H1 (cell line): ENCODE data around the gene PCF11. TPM values are rescaled to one million over a fixed set of nuclear protein-coding genes. Genes with fewer than 3 reads are reported as not detected.
A peak's percentile ranks its signal among the peaks of the same experiment; 100 is the strongest.

Experiments
- CTCF ChIA-PET: fragments of 300-600 bp; sonication (Branson Sonifier 250); formaldehyde crosslinking; loops from one replicate; lab custom pipeline; 2021; ENCODE audit not compliant: partially characterized antibody; lab: Charles Lee
- POLR2A ChIA-PET: fragments of 300-600 bp; sonication (Branson Sonifier 250); formaldehyde crosslinking; loops from one replicate; lab custom pipeline; 2021; ENCODE audit warnings: inconsistent platforms; ENCODE audit not compliant: partially characterized antibody; lab: Charles Lee
- DNase-seq, 2 experiments: peaks; one replicate each; pipeline versions ENCODE4 v3.0.0 to v3.0.0-alpha.2; 2010 to 2022; ENCODE audit warnings: low spot score in 2 of 2, low read depth in 1 of 2, mixed read lengths in 1 of 2
- FAIRE-seq: peaks from 2 replicates; lab custom pipeline; 2011; peaks lifted over from hg19 to GRCh38; lab: Jason Lieb, UNC
- H2AFZ ChIP-seq: 2 replicates; pipeline ENCODE4 v1.8.1; 2012; ENCODE audit warnings: low read length, inconsistent platforms
- H2AK5ac ChIP-seq: 2 replicates; pipeline ENCODE4 v1.6.1; 2013; ENCODE audit warnings: low read depth, low read length
- H2BK120ac ChIP-seq: replicated peaks from 2 replicates; pipeline ENCODE3; 2013; ENCODE audit warnings: low read depth, low read length, inconsistent platforms
- H2BK12ac ChIP-seq: 2 replicates; pipeline ENCODE4 v1.6.1; 2013; ENCODE audit warnings: low read depth, low read length
- H2BK15ac ChIP-seq: 2 replicates; pipeline ENCODE4 v1.6.1; 2013; ENCODE audit warnings: low read length
- H2BK20ac ChIP-seq: 2 replicates; pipeline ENCODE4 v1.6.1; 2013; ENCODE audit warnings: low read length
- H2BK5ac ChIP-seq: 2 replicates; pipeline ENCODE4 v1.6.1; 2013; ENCODE audit warnings: low read depth, low read length
- H3K14ac ChIP-seq: 2 replicates; pipeline ENCODE4 v1.6.1; 2013; ENCODE audit warnings: inconsistent platforms; ENCODE audit not compliant: insufficient read length
- H3K18ac ChIP-seq: 2 replicates; pipeline ENCODE4 v1.6.1; 2013; ENCODE audit warnings: low read length; ENCODE audit errors: extremely low read depth
- H3K23ac ChIP-seq: 2 replicates; pipeline ENCODE4 v1.6.1; 2013; ENCODE audit warnings: inconsistent platforms; ENCODE audit not compliant: insufficient read length
- H3K23me2 ChIP-seq: 2 replicates; pipeline ENCODE4 v1.6.1; 2013; ENCODE audit warnings: low read depth, low read length
- H3K27ac ChIP-seq: 2 replicates; pipeline ENCODE4 v1.6.1; 2011; ENCODE audit warnings: low read depth, low read length, inconsistent platforms
- H3K27me3 ChIP-seq, 4 experiments: replicated peaks in 1 of 4; 1 replicate in 1 of 4; 2 replicates in 3 of 4; pipeline versions ENCODE4 v1.6.1 to v1.8.1; 2011 to 2013; ENCODE audit warnings: low read length in 3 of 4, mild to moderate bottlenecking in 3 of 4, inconsistent platforms in 2 of 4, mixed read lengths in 2 of 4, moderate library complexity in 1 of 4; ENCODE audit not compliant: control insufficient read depth in 3 of 4, insufficient read depth in 3 of 4; ENCODE audit errors: extremely low read depth in 1 of 4
- H3K36me3 ChIP-seq, 4 experiments: 2 replicates each; pipeline versions ENCODE4 v1.6.1 to v1.8.1; 2011 to 2013; ENCODE audit warnings: mild to moderate bottlenecking in 4 of 4, low read length in 3 of 4, moderate library complexity in 2 of 4, control low read depth in 1 of 4, inconsistent platforms in 1 of 4; ENCODE audit not compliant: insufficient read depth in 4 of 4, control insufficient read depth in 2 of 4
- H3K4ac ChIP-seq: replicated peaks from 2 replicates; pipeline ENCODE3; 2013; ENCODE audit warnings: low read length, low read depth, mixed read lengths, inconsistent platforms; ENCODE audit not compliant: insufficient read length
- H3K4me1 ChIP-seq, 4 experiments: replicated peaks in 1 of 4; 1 replicate in 1 of 4; 2 replicates in 3 of 4; pipeline versions ENCODE4 v1.6.1 to v1.8.1; 2011 to 2013; ENCODE audit warnings: low read length in 3 of 4, inconsistent platforms in 2 of 4, mixed read lengths in 1 of 4; ENCODE audit not compliant: insufficient read depth in 4 of 4, control insufficient read depth in 3 of 4
- H3K4me2 ChIP-seq, 2 experiments: 2 replicates each; pipeline versions ENCODE4 v1.6.1 to v1.8.1; 2011 to 2013; ENCODE audit warnings: low read depth in 2 of 2, low read length in 2 of 2, control low read depth in 1 of 2, inconsistent platforms in 1 of 2, mild to moderate bottlenecking in 1 of 2; ENCODE audit not compliant: insufficient read depth in 1 of 2
- H3K4me3 ChIP-seq, 4 experiments: fragments of 200-600, 300-600 bp in 1 of 4; sonication (generic), shearing (Covaris generic), sonication (Bioruptor Twin) in 1 of 4; 2 replicates each; pipeline versions ENCODE4 v1.5.1 to v1.8.1; 2011 to 2016; ENCODE audit warnings: low read length in 4 of 4, low read depth in 3 of 4, control low read depth in 2 of 4, inconsistent platforms in 2 of 4, mild to moderate bottlenecking in 2 of 4, mixed read lengths in 1 of 4, moderate library complexity in 1 of 4; ENCODE audit not compliant: insufficient read depth in 2 of 4; ENCODE audit errors: extremely low read depth in 1 of 4
- H3K56ac ChIP-seq: replicated peaks from 2 replicates; pipeline ENCODE3; 2013; ENCODE audit warnings: low read depth, mild to moderate bottlenecking, mixed read lengths, low read length, inconsistent platforms; ENCODE audit not compliant: insufficient read length
- H3K79me1 ChIP-seq: 2 replicates; pipeline ENCODE4 v1.6.1; 2013; ENCODE audit warnings: low read depth, low read length, control low read depth
- H3K79me2 ChIP-seq, 2 experiments: 2 replicates each; pipeline versions ENCODE4 v1.6.1 to v1.8.1; 2012 to 2013; ENCODE audit warnings: low read length in 2 of 2, mild to moderate bottlenecking in 2 of 2, inconsistent platforms in 1 of 2; ENCODE audit not compliant: insufficient read depth in 2 of 2, control insufficient read depth in 1 of 2
- H3K9ac ChIP-seq, 4 experiments: replicated peaks in 1 of 4; 1 replicate in 1 of 4; 2 replicates in 3 of 4; pipeline versions ENCODE4 v1.6.1 to v1.8.1; 2011 to 2013; ENCODE audit warnings: low read depth in 3 of 4, low read length in 3 of 4, control low read depth in 2 of 4, mild to moderate bottlenecking in 2 of 4, moderate library complexity in 2 of 4, inconsistent platforms in 1 of 4; ENCODE audit errors: extremely low read depth in 1 of 4
- H3K9me3 ChIP-seq, 2 experiments: 2 replicates each; pipeline versions ENCODE4 v1.6.1 to v1.8.1; 2012 to 2013; ENCODE audit warnings: mild to moderate bottlenecking in 2 of 2, moderate library complexity in 2 of 2, control low read depth in 1 of 2, inconsistent platforms in 1 of 2, low read depth in 1 of 2, low read length in 1 of 2, mixed read lengths in 1 of 2; ENCODE audit not compliant: insufficient read depth in 2 of 2
- H4K20me1 ChIP-seq, 2 experiments: replicated peaks in 1 of 2; 2 replicates each; pipeline versions ENCODE3 to v1.8.1; 2011 to 2013; ENCODE audit warnings: inconsistent platforms in 2 of 2, low read length in 2 of 2, mild to moderate bottlenecking in 1 of 2; ENCODE audit not compliant: insufficient read depth in 2 of 2, control insufficient read depth in 1 of 2
- H4K5ac ChIP-seq: 2 replicates; pipeline ENCODE4 v1.6.1; 2013; ENCODE audit warnings: low read length, low read depth, mixed read lengths, inconsistent platforms; ENCODE audit not compliant: insufficient read length
- H4K8ac ChIP-seq: 2 replicates; pipeline ENCODE4 v1.8.0; 2013; ENCODE audit warnings: mild to moderate bottlenecking, moderate library complexity, low read length, inconsistent platforms; ENCODE audit not compliant: insufficient read depth; ENCODE audit errors: extremely low read depth
- H4K91ac ChIP-seq: replicated peaks from 2 replicates; pipeline ENCODE3; 2013; ENCODE audit warnings: low read length, mixed read lengths, inconsistent platforms; ENCODE audit not compliant: insufficient read length
- CBX5 ChIP-seq: fragments of 300-800, 300-1000 bp; sonication (generic); IDR thresholded peaks from 2 replicates; pipeline ENCODE4 v1.7.1; 2016; ENCODE audit warnings: antibody characterized with exemption, low read length, low read depth
- JUN ChIP-seq: IDR thresholded peaks from 2 replicates; pipeline ENCODE4 v1.6.1; 2011; ENCODE audit warnings: low read depth, mild to moderate bottlenecking, improper control_type of control experiment, low read length
- KDM4A ChIP-seq: IDR thresholded peaks from one replicate; pipeline ENCODE4 v1.7.1; 2012; ENCODE audit warnings: low read depth, mild to moderate bottlenecking, moderate library complexity, low read length, inconsistent platforms; ENCODE audit not compliant: severe bottlenecking
- POLR2AphosphoS5 ChIP-seq: IDR thresholded peaks from 2 replicates; pipeline ENCODE4 v1.6.1; 2011; ENCODE audit warnings: low read depth, low read length
- RAD21 ChIP-seq, 2 experiments: IDR thresholded peaks in 1 of 2; conservative IDR thresholded peaks in 1 of 2; 2 replicates each; pipeline ENCODE4 v1.6.1; 2011; ENCODE audit warnings: low read depth in 2 of 2, low read length in 2 of 2, improper control_type of control experiment in 1 of 2, inconsistent platforms in 1 of 2, mild to moderate bottlenecking in 1 of 2, moderate library complexity in 1 of 2
- RBBP5 ChIP-seq: IDR thresholded peaks from 2 replicates; pipeline ENCODE4 v1.7.1; 2012; ENCODE audit warnings: low read depth, mild to moderate bottlenecking, inconsistent platforms, low read length, moderate library complexity, borderline replicate concordance
- SIN3A ChIP-seq, 2 experiments: IDR thresholded peaks in 1 of 2; conservative IDR thresholded peaks in 1 of 2; 2 replicates each; pipeline ENCODE4 v1.6.1; 2011 to 2012; ENCODE audit warnings: low read length in 2 of 2, improper control_type of control experiment in 1 of 2, low read depth in 1 of 2, mild to moderate bottlenecking in 1 of 2
- SIRT6 ChIP-seq: IDR thresholded peaks from one replicate; pipeline ENCODE4 v1.7.1; 2012; ENCODE audit warnings: low read length, inconsistent platforms
- SP1 ChIP-seq: IDR thresholded peaks from 2 replicates; pipeline ENCODE4 v1.6.1; 2011; ENCODE audit warnings: low read depth, low read length
- TAF7 ChIP-seq: optimal IDR thresholded peaks from 2 replicates; pipeline ENCODE3; 2011; ENCODE audit warnings: low read depth, mild to moderate bottlenecking, inconsistent platforms, low read length, moderate library complexity, borderline replicate concordance
- TBP ChIP-seq: IDR thresholded peaks from 2 replicates; pipeline ENCODE4 v1.6.1; 2011; ENCODE audit warnings: low read depth, low read length, improper control_type of control experiment
- WGBS, 2 experiments: shearing (Covaris generic) in 1 of 2; methylation state at CpG; one replicate each; pipeline versions ENCODE4 v1.1.6 to v1.1.7; 2013 to 2015; ENCODE audit warnings: low lambda C conversion rate in 2 of 2, mixed read lengths in 2 of 2, inconsistent platforms in 1 of 2, low coverage in 1 of 2, missing lambda C conversion rate in 1 of 2; ENCODE audit not compliant: insufficient replicate concordance in 2 of 2, insufficient coverage in 1 of 2, insufficient read length in 1 of 2; ENCODE audit errors: extremely low coverage in 1 of 2, missing lambda C conversion rate in 1 of 2; 5-methylcytosine and 5-hydroxymethylcytosine counted together
- polyA plus RNA-seq, 7 experiments: library from polyadenylated mRNA; depleted of rRNA in 3 of 7; stranded (reverse) in 5 of 7; unstranded in 2 of 7; fragments of >200 nt in 5 of 7; fragments of 200-250 nt in 2 of 7; gene quantifications; 1 replicate in 5 of 7; 2 replicates in 1 of 7; 4 replicates in 1 of 7; pipeline versions ENCODE4 v1.2.1 to v1.2.3, GENCODE V29; 2011 to 2013; ENCODE audit warnings: missing spikeins in 2 of 7, mixed read lengths in 2 of 7
- total RNA-seq: library from RNA; stranded (reverse); fragmentation: NEBNext Ultra II Directional; extraction: Animal tissue kit (Norgen Biotek cat#: 25700); gene quantifications from 2 replicates; pipeline ENCODE4 v1.2.1, GENCODE V29; 2021

The PCF11 gene
- total and polyA plus RNA-seq, 2 of the 8 experiments (the other 6 are each of a cell fraction or from before 2014, with no cell fraction given), result 25.1 to 47.7 TPM

- Histone ChIP-seq H3K4me3 (peak overlapping the region; percentile 68 to 85 (median 75)), H3K56ac (no peak overlapping the region), H3K9me3 (no peaks in the 10 kb centered on the region), H3K23me2 (peaks cover 5% of the 10 kb centered on the region; the same call in 1 of the 2 replicates), H3K79me2 (peaks cover 29 to 44% of the 10 kb centered on the region in 2 experiments), H3K79me1 (0 out of 2 replicates have a peak, but pooled peaks cover 4% of the 10 kb centered on the region), H2BK12ac (no peak overlapping the region), H2BK20ac (no peak overlapping the region), H3K4ac (no peak overlapping the region), H4K8ac (no peak overlapping the region), H3K23ac (no peak overlapping the region), H3K18ac (no peak overlapping the region; the same call in 1 of the 2 replicates), H4K20me1 (peaks cover 12 to 17% of the 10 kb centered on the region in 2 experiments), H2BK120ac (no peak overlapping the region), H2AK5ac (no peak overlapping the region), H3K27me3 (no peaks in the 10 kb centered on the region), H3K27ac (peak overlapping the region; percentile 67), H3K4me2 (peak overlapping the region; percentile 70 to 76), H2BK15ac (no peak overlapping the region), H2BK5ac (peak overlapping the region; percentile 53), H3K36me3 (peaks cover 0 to 26% (median 1%) of the 10 kb centered on the region in 4 experiments; a peak in 2 of 8 replicates), H3K14ac (no peak overlapping the region), H2AFZ (peak overlapping the region; percentile 98), H3K4me1 (peaks cover 0 to 7% (median 2%) of the 10 kb centered on the region in 4 experiments; a peak in 1 of 7 replicates), H3K9ac (peak overlapping the region; percentile 8 to 53 (median 40); a peak in 5 of 7 replicates), H4K91ac (no peak overlapping the region), H4K5ac (no peak overlapping the region)
- DNase-seq (peak; percentile 88 to 99), FAIRE-seq (peak; percentile 89)
- 2% methylated on average over 30 of the region's 35 CpGs; no CpG with 5 or more reads in 1 of the 2 experiments for WGBS, 2 experiments
- ChIA-PET CTCF (interaction anchor here (0.8 to 1.2 kb wide), 3 partner anchors 40 to 137 kb away, joined by 3 read pairs; no protein-coding TSS in a partner anchor), POLR2A (interaction anchor here (0.6 to 3.3 kb wide), 23 partner anchors 9 to 424 kb away, joined by 3 to 25 read pairs (median 5); partner anchors contain the start of genes ANKRD42, CCDC90B, DDIAS and PRCP)
- TF ChIP-seq KDM4A (peak; percentile 62), SP1 (peak; percentile 86), SIN3A (conservative IDR thresholded peaks at IDR 0.05 in 1 of 2, IDR thresholded peaks at IDR 0.05 in 1 of 2; ENCODE audit: low read depth in 1 of 2, low read length in 2 of 2) (peak in 1 of 2 experiments; percentile 67; a peak in 1 of 4 replicates), TAF7 (no peak), POLR2AphosphoS5 (no peak), JUN (no peak), RAD21 (IDR thresholded peaks at IDR 0.05 in 1 of 2, conservative IDR thresholded peaks at IDR 0.05 in 1 of 2; ENCODE audit: low read depth in 2 of 2, low read length in 2 of 2) (no peak), CBX5 (no peak), RBBP5 (no peak), SIRT6 (no peak), TBP (no peak)
Measured at GRCh38 chr11:83156144-83156995, 561 bp upstream of the PCF11 start.
